ENCODE data around the gene TTLL3. TPM values are rescaled to one million over a fixed set of nuclear protein-coding genes. Genes with fewer than 3 reads are reported as not detected.

Gene TTLL3
- total and polyA plus RNA-seq, 2 of the 4 experiments (the other 2 are of a cell fraction) = 6.8 to 43.4 TPM

- H2AK5ac ChIP-seq (ENCODE audit: low read depth, low read length) = peak overlapping the region; percentile 79
- H3K14ac ChIP-seq (replicated peaks; ENCODE audit: low read depth, low read length) = peak overlapping the region; percentile 42; the same call in 1 of the 2 replicates
- H3K56ac ChIP-seq (ENCODE audit: extremely low read depth, insufficient read depth, low read length) = peak overlapping the region; percentile 50; the same call in 1 of the 2 replicates
- no peak overlapping the region for H3K4me3 ChIP-seq (ENCODE audit: insufficient read depth, low read depth, low read length)
- peak overlapping the region; percentile 80 for H3K4ac ChIP-seq (ENCODE audit: low read depth, low read length)
- peak overlapping the region; percentile 81 for H3K23ac ChIP-seq (ENCODE audit: low read depth, low read length)
- 74% methylated on average over 5 of the region's 10 CpGs; no CpG with 5 or more reads in 1 of the 2 experiments for WGBS, 2 experiments (ENCODE audit: extremely low coverage in 2 of 2, insufficient read length in 1 of 2)
- H3K27ac ChIP-seq (ENCODE audit: insufficient read depth, low read length) = no peak overlapping the region
- H2BK15ac ChIP-seq (ENCODE audit: low read depth, low read length) = no peak overlapping the region
- H3K9me1 ChIP-seq (ENCODE audit: insufficient read depth, low read length) = peaks cover 4% of the 10 kb centered on the region
- no peak overlapping the region for H2BK5ac ChIP-seq (ENCODE audit: low read depth, low read length, poor library complexity, severe bottlenecking)
- no peaks in the 10 kb centered on the region for H3K9me3 ChIP-seq (ENCODE audit: control insufficient read depth, insufficient read depth, low read length)
- DNase-seq (no peak), ATAC-seq (ENCODE audit: low read depth) (no peak)
- CTCF ChIA-PET = no interaction called here
- 0 out of 2 replicates have a peak overlapping the region, but pooled peaks have one; percentile 32 for H2BK120ac ChIP-seq (ENCODE audit: low read depth, low read length)
- peak overlapping the region; percentile 72 to 93 for H4K8ac ChIP-seq (ENCODE audit: low read depth in 2 of 2, low read length in 2 of 2)
- 0 out of 2 replicates have a peak overlapping the region, but pooled peaks have one; percentile 19 for H3K9ac ChIP-seq (ENCODE audit: low read depth, low read length)
- TF ChIP-seq RCOR1 (IDR thresholded peaks at IDR 0.05; ENCODE audit: insufficient replicate concordance, low read length) (no peak), SMC3 (IDR thresholded peaks at IDR 0.05; ENCODE audit: low read depth, low read length) (no peak), POLR2A (IDR thresholded peaks at IDR 0.05; ENCODE audit: low read depth, low read length) (no peak), BHLHE40 (IDR thresholded peaks at IDR 0.05; ENCODE audit: low read depth, low read length) (no peak), ELK1 (IDR thresholded peaks at IDR 0.05; ENCODE audit: borderline replicate concordance, low read depth, low read length) (no peak), MAFK (IDR thresholded peaks at IDR 0.05; ENCODE audit: low read depth, low read length) (no peak), CHD1 (IDR thresholded peaks at IDR 0.05; ENCODE audit: low read depth, low read length) (no peak), RFX5 (IDR thresholded peaks at IDR 0.05; ENCODE audit: low read depth, low read length) (no peak), USF2 (IDR thresholded peaks at IDR 0.05; ENCODE audit: low read depth, low read length) (no peak), RAD21 (IDR thresholded peaks at IDR 0.05; ENCODE audit: low read length) (no peak), NFE2L2 (IDR thresholded peaks at IDR 0.05; ENCODE audit: low read depth, low read length) (no peak), MAZ (IDR thresholded peaks at IDR 0.05; ENCODE audit: borderline replicate concordance, low read depth, low read length) (no peak), CTCF (conservative IDR thresholded peaks at IDR 0.05; ENCODE audit: low read depth, low read length) (no peak), FOS (IDR thresholded peaks at IDR 0.05; ENCODE audit: low read depth, low read length) (no peak), CEBPB (IDR thresholded peaks at IDR 0.05; ENCODE audit: low read depth, low read length) (no peak), MXI1 (IDR thresholded peaks at IDR 0.05; ENCODE audit: borderline replicate concordance, low read depth, low read length) (no peak)
- H4K5ac ChIP-seq (ENCODE audit: low read depth, low read length) = peak overlapping the region; percentile 59
- no peak overlapping the region for H2BK20ac ChIP-seq (ENCODE audit: low read depth, low read length)
- peak overlapping the region; percentile 75; the same call in 1 of the 2 replicates for H3K4me2 ChIP-seq (ENCODE audit: low read depth, low read length)
- in situ Hi-C loops (cut with MboI; ENCODE audit: low sequenced_read_pairs) = no loop called here
- H3K18ac ChIP-seq (ENCODE audit: low read depth, low read length) = no peak overlapping the region
- H2AFZ ChIP-seq (replicated peaks; ENCODE audit: low read length, poor library complexity) = peak overlapping the region; percentile 87
- POLR2A ChIA-PET (ENCODE audit: unreplicated experiment) = no interaction called here
- H3K4me1 ChIP-seq (ENCODE audit: control insufficient read depth, insufficient read depth, low read length) = peaks cover 7% of the 10 kb centered on the region
- intact Hi-C loops (cut with micrococcal nuclease) = no loop called here
- H3K79me1 ChIP-seq (ENCODE audit: low read depth in 1 of 2, low read length in 2 of 2) = peaks cover 0 to 11% of the 10 kb centered on the region in 2 experiments; a peak in 1 of 4 replicates
- no TSS peak for BruUV-seq (replicated peaks)
- H3K27me3 ChIP-seq (ENCODE audit: control insufficient read depth, insufficient read depth, low read length) = no peaks in the 10 kb centered on the region
- H4K91ac ChIP-seq (ENCODE audit: insufficient read depth, low read depth, low read length) = peak overlapping the region; percentile 66; the same call in 1 of the 2 replicates
- H3K36me3 ChIP-seq (ENCODE audit: control insufficient read depth, insufficient read depth, low read length) = peaks cover 20% of the 10 kb centered on the region
- H4K20me1 ChIP-seq (ENCODE audit: insufficient read depth, low read length) = peaks cover 8% of the 10 kb centered on the region
- peak overlapping the region; percentile 95 for H2AK9ac ChIP-seq (replicated peaks; ENCODE audit: low read depth, low read length, poor library complexity)
- dilution Hi-C loops (cut with HindIII; ENCODE audit: low sequenced_read_pairs, unreplicated experiment) = no loop called here
Measured at GRCh38 chr3:9810846-9811245, 784 bp downstream of the TTLL3 start.
